OCI-LY7 (cell line): ENCODE data around the gene INO80D.

Source experiments
- CTCF ChIP-seq: fragments of 200-600 bp; sonication (generic); conservative IDR thresholded peaks from 2 replicates; pipeline ENCODE4 v1.5.1; 2014; ENCODE audit warnings: mild to moderate bottlenecking, antibody characterized with exemption, low read length, moderate library complexity, mixed read lengths
- EZH2phosphoT487 ChIP-seq: fragments of 200-600 bp; sonication (generic); IDR thresholded peaks from 2 replicates; pipeline ENCODE4 v1.6.1; 2018; ENCODE audit warnings: low read depth, borderline replicate concordance, mild to moderate bottlenecking, mixed run types, antibody characterized with exemption, low read length, moderate library complexity, mixed read lengths

GRCh38 chr2:205976120-205976814 lies 109.7 kb downstream of the INO80D start:
- TF ChIP-seq CTCF, result no peak
- TF ChIP-seq EZH2phosphoT487, result no peak
